NCI-H146 treated with DMSO at 0.1 percent for 48 hours (cell line): ENCODE results near the gene CAGE1.
A peak's percentile ranks its signal among the peaks of the same experiment; 100 is the strongest.
"Not testable (repeated sequence)": the region's sequence is repeated elsewhere in the genome, so short reads cannot be mapped to it uniquely, and the experiment has no call there.

Source experiments
- DNase-seq: peaks from one replicate; lab custom pipeline; 2025; ENCODE audit not compliant: unreplicated experiment; lab: John Stamatoyannopoulos, UW

CAGE1 gene

DNA sequence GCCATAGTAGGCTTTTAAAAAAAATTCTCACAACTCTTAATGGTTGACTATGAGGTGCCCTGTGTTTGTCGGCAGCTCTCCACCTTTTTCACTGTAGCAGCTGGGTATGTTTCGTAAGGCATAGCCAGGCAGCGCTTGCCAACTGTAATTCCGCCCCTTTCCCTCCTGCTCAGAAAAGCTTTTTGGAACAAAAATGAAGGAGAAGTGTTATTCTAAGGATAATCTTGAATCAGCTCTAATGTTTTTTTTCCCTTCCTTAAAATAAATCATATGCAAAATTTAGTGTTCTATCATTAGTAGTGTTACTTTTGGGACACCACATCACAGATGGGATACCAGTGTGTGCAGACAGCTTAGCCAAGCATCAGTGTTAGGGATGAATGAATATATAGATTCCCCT, 21.3 kb upstream of the CAGE1 start:
- no peak for DNase-seq

DNA sequence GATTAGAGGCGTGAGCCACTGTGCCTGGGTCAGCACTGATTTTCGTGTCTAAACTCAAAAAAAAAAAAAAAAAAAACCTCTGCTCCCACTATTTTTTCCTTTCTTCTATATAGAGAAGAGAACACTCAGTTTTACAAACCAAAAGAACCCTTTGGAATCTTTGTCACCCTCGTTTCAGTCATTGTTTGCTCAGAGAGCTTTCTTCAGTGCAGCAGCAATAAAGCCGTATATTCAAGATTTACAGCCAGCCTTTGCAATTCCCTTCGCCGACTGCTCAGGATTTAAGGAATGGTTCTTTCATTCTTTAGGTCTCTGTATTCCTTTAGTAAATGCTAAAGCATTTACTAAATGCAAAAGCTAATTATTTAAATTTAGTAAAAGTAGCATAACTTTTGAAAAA, 20.2 kb upstream of the CAGE1 start:
- DNase-seq = no peak

GRCh38 chr6:7406743-7407142, 17.2 kb upstream of the CAGE1 start:
- no peak for DNase-seq

DNA sequence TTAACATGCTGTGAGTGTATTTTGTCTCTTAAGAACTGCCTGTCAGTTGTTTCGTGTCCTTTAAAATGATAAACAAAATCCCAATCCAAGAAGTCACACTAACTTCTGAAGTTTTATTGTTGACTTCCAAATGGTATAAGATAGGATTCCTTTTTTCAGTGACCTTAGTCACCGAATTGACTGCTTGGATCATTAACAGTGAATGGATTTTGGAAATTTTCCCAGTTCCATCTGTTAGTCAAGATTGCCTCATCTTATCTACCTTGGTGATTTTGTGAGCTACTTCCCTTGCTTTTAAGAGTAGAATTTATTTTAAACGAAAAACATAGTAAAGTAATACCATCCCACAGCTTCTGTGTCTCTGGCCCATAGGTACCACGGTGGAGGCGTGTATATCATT, 15.0 kb upstream of the CAGE1 start:
- DNase-seq = no peak

DNA sequence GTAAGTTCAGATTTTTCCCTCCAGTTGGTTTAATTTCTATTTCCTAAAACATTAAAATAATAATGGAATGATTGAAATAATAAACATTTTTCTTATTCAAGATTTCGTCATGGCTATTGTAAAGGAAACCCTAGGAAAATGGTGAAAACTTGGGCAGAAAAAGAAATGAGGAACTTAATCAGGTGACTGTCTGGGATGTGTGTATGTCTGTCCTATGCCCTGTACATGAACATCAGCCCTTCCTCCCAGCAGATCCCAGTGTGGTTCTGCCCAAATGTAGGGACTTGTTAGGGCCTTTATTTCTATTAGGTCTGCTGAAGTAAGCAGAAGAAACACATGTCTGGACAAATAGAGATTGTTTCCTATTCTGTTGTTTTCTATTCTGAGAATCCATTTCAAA, 13.2 kb upstream of the CAGE1 start:
- DNase-seq = no peak

- DNase-seq = no peak
Measured at GRCh38 chr6:7401075-7401474, 11.5 kb upstream of the CAGE1 start.

- no peak for DNase-seq
Measured at GRCh38 chr6:7392402-7392801, 2.9 kb upstream of the CAGE1 start.

DNA sequence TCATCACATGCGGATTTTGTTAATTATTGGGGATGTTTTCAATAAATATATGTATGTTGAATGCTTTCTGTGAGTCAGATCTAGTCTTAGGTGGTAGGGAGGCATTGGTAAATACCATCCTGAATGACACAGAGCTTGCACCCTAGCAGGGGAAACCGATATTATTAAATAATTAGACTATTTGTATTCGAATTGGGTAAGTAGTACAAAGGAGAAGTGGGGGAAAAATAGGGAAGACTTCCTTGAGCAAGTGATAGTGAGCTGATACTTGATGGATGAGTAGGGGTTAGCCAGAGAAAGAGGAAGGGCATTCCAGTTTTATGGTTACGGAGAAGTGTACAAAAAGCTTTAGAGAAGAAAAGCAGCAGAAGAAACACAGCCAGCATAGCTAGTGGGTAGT, 1.6 kb upstream of the CAGE1 start:
- no peak for DNase-seq

- no peak for DNase-seq
Measured at GRCh38 chr6:7390226-7390878, 810 bp upstream of the CAGE1 start.

GRCh38 chr6:7389162-7389450, 436 bp downstream of the CAGE1 start:
- DNase-seq = no peak

- DNase-seq = no peak
Measured at GRCh38 chr6:7381092-7381491, 8.4 kb downstream of the CAGE1 start.

DNA sequence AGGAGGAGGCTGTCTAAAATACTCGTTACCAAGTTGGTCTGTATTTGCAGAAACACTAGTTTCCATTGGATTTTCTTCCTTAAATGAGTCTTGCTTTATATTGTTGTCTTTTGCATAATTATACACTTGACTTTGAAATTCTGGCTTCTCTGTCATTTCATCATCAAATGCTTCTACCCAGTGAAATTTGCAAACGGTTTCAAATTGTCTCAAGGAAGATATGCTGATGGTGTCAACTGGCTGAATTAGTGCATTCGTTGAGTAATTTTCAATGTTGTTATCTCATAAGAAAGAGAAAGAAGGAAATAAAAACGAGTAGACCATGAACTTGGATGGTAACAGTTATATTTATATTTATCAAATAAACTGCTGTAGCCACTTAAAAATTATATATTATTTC, 10.8 kb downstream of the CAGE1 start:
- no peak for DNase-seq

DNA sequence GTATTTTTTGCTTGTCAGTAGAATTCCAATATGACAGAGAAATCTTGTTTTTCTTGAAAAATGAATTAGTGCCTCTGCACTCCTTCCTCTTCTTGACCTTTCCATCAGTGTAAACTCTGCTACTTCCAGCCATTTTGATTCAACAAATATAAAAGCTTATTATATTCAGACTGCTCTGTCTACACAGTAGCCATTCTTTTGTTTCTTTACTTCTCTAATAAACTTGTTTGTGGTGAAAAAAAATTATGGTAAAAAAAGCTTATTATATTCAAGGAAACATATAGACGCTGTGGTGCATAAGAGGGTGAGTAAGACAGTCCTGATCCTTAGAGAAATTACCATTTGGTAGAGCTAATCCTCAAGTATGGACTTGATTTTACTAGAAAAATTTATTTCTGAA, 11.6 kb downstream of the CAGE1 start:
- DNase-seq = no peak

DNA sequence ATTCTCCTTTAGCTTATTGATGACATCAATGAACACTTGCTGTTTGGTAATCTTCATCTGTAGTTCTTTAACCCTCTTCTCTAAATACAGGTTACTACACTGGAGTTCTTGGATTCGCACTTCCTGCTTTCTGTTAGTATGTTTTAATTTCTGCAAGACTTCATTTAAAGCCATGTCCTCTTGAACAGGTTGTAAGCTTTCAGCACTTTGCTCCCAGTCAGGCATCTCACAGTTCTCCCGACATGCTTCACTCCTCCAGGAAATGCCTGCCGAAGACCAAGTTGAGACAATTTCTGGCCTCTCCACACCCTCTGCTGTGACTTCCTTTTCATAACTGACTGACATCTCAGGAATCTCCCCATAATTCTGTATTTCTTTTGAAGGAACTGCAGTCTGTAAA, 15.8 kb downstream of the CAGE1 start:
- DNase-seq = no peak

- DNase-seq = no peak
Measured at GRCh38 chr6:7367408-7367807, 22.1 kb downstream of the CAGE1 start.

DNA sequence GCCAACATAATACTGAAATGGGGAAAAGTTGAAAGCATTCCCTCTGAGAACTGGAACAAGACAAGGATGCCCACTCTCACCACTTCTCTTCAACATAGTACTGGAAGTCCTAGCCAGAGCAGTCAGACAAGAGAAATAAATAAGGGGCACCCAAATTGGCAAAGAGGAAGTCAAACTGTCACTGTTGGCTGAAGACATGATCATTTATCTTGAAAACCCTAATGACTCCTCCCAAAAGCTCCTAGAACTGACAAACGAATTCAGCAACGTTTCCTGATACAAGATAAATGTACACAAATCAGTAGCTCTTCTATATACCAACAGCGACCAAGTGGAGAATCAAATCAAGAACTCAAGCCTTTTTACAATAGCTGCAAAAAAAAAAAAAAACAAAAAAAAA, 37.6 kb downstream of the CAGE1 start:
- DNase-seq = not testable (repeated sequence)

GRCh38 chr6:7350591-7350990, 39.0 kb downstream of the CAGE1 start:
- not testable (repeated sequence) for DNase-seq

DNA sequence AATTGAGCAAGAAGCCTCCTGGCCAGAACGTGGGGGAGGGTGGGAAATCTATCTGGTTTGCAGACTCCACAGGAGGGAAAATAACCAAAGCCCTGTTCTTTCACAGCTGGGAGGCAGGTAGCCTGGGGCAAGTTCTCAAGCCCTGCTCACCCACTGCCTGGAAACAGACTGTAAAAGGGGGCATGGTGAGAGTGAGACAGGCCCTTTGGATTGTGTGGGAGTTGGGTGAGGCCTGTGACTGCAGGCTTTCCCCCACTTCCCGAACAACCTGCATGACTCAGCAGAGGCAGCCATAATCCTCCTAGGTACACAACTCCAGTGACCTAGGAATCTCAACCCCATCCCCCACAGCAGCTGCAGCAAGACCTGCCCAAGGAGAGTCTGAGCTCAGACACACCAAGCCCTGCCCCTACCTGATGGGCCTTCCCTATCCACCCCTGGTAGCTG, 42.0 kb downstream of the CAGE1 start:
- peak; percentile 71 for DNase-seq

GRCh38 chr6:7344773-7345450, 44.6 kb downstream of the CAGE1 start:
- not testable (repeated sequence) for DNase-seq

GRCh38 chr6:7343546-7344475, 45.7 kb downstream of the CAGE1 start:
- DNase-seq = no peak

- no peak for DNase-seq
Measured at GRCh38 chr6:7341989-7342742, 47.4 kb downstream of the CAGE1 start.
